Measurements from ENCODE around the gene IGFBP2. TPM values are rescaled to one million over a fixed set of nuclear protein-coding genes. Genes with fewer than 3 reads are reported as not detected.
A peak's percentile ranks its signal among the peaks of the same experiment; 100 is the strongest.

The IGFBP2 gene
- polyA plus RNA-seq, 1 donor (not counting 4 experiments of a cell fraction or from before 2014, with no cell fraction given) = 10.2 TPM

GRCh38 chr2:216694826-216695217 lies 61.6 kb downstream of the IGFBP2 start:
- H3K79me2 ChIP-seq (ENCODE audit: control insufficient read depth, insufficient read depth, low read length) = no peaks in the 10 kb centered on the region
- H3K27ac ChIP-seq (ENCODE audit: control insufficient read depth, insufficient read depth, low read length) = no peak overlapping the region
- no peak overlapping the region for H3K9ac ChIP-seq (ENCODE audit: control insufficient read depth, extremely low read depth, insufficient read depth, low read length)
- peaks cover 17% of the 10 kb centered on the region for H3K27me3 ChIP-seq (ENCODE audit: control insufficient read depth, extremely low read depth, insufficient read depth, low read length)
- no peaks in the 10 kb centered on the region for H4K20me1 ChIP-seq (ENCODE audit: control insufficient read depth, extremely low read depth, insufficient read depth, low read length)
- no peak overlapping the region for H2AFZ ChIP-seq (ENCODE audit: control insufficient read depth, low read length)
- no peak for TF ChIP-seq EZH2 (IDR thresholded peaks at IDR 0.05; ENCODE audit: low read length)
- no peak for TF ChIP-seq CTCF (optimal IDR thresholded peaks at IDR 0.05 in 1 of 3, IDR thresholded peaks at IDR 0.05 in 1 of 3, conservative IDR thresholded peaks at IDR 0.05 in 1 of 3; ENCODE audit: extremely low read depth in 1 of 3, insufficient read depth in 2 of 3, low read length in 3 of 3)
- H3K9me1 ChIP-seq (ENCODE audit: control insufficient read depth, extremely low read depth, insufficient read depth, low read length) = no peaks in the 10 kb centered on the region
- peak overlapping the region; percentile 92 for H3K4me2 ChIP-seq (ENCODE audit: control insufficient read depth, extremely low read depth, insufficient read depth, low read depth, low read length)
- H3K36me3 ChIP-seq (ENCODE audit: control insufficient read depth in 2 of 2, extremely low read depth in 1 of 2, insufficient read depth in 2 of 2, low read length in 2 of 2) = no peaks in the 10 kb centered on the region
- H3K4me3 ChIP-seq (ENCODE audit: control insufficient read depth in 2 of 3, extremely low read depth in 1 of 3, insufficient read depth in 2 of 3, low read depth in 1 of 3, low read length in 3 of 3) = peak overlapping the region in 2 of 3 experiments; percentile 43 to 68
- peaks cover 40% of the 10 kb centered on the region for H3K4me1 ChIP-seq (ENCODE audit: control insufficient read depth, extremely low read depth, insufficient read depth, low read length)
- H3K9me3 ChIP-seq (ENCODE audit: control insufficient read depth, low read depth, low read length) = no peaks in the 10 kb centered on the region
- no peak for DNase-seq (ENCODE audit: low read depth, low spot score)
- no peak for FAIRE-seq
- dilution Hi-C loops (cut with MboI; ENCODE audit: extremely low pct_ligation_motif_present, low sequenced_read_pairs) = no loop called here

GRCh38 chr2:216695401-216695821 lies 62.2 kb downstream of the IGFBP2 start, which contains the start of gene IGFBP5:
Gene IGFBP5, minus strand, starts transcription at chr2:216695549. Its CDS starts 774 bp downstream, at chr2:216694775.
- dilution Hi-C loops (cut with MboI; ENCODE audit: extremely low pct_ligation_motif_present, low sequenced_read_pairs) = no loop called here
- Histone ChIP-seq H3K9me1 (ENCODE audit: control insufficient read depth, extremely low read depth, insufficient read depth, low read length) (no peaks in the 10 kb centered on the region), H4K20me1 (ENCODE audit: control insufficient read depth, extremely low read depth, insufficient read depth, low read length) (no peaks in the 10 kb centered on the region), H3K27me3 (ENCODE audit: control insufficient read depth, extremely low read depth, insufficient read depth, low read length) (peaks cover 17% of the 10 kb centered on the region), H2AFZ (ENCODE audit: control insufficient read depth, low read length) (peak within 1 kb of the TSS; percentile 74), H3K36me3 (ENCODE audit: control insufficient read depth in 2 of 2, extremely low read depth in 1 of 2, insufficient read depth in 2 of 2, low read length in 2 of 2) (no peaks in the 10 kb centered on the region), H3K4me1 (ENCODE audit: control insufficient read depth, extremely low read depth, insufficient read depth, low read length) (peaks cover 44% of the 10 kb centered on the region), H3K27ac (ENCODE audit: control insufficient read depth, insufficient read depth, low read length) (no peak within 1 kb of the TSS), H3K79me2 (ENCODE audit: control insufficient read depth, insufficient read depth, low read length) (no peaks in the 10 kb centered on the region), H3K9me3 (ENCODE audit: control insufficient read depth, low read depth, low read length) (no peaks in the 10 kb centered on the region), H3K4me3 (ENCODE audit: control insufficient read depth in 2 of 3, extremely low read depth in 1 of 3, insufficient read depth in 2 of 3, low read depth in 1 of 3, low read length in 3 of 3) (peak within 1 kb of the TSS; percentile 37 to 68 (median 43)), H3K9ac (ENCODE audit: control insufficient read depth, extremely low read depth, insufficient read depth, low read length) (no peak within 1 kb of the TSS), H3K4me2 (ENCODE audit: control insufficient read depth, extremely low read depth, insufficient read depth, low read depth, low read length) (peak within 1 kb of the TSS; percentile 92)
- no peak for TF ChIP-seq EZH2 (IDR thresholded peaks at IDR 0.05; ENCODE audit: low read length)
- TF ChIP-seq CTCF (optimal IDR thresholded peaks at IDR 0.05 in 1 of 3, IDR thresholded peaks at IDR 0.05 in 1 of 3, conservative IDR thresholded peaks at IDR 0.05 in 1 of 3; ENCODE audit: extremely low read depth in 1 of 3, insufficient read depth in 2 of 3, low read length in 3 of 3) = no peak
- no peak for DNase-seq (ENCODE audit: low read depth, low spot score)
- peak; percentile 48 for FAIRE-seq

Measured in keratinocyte (primary cell).